Measurements from ENCODE around the gene CASZ1. TPM values are rescaled to one million over a fixed set of nuclear protein-coding genes. Genes with fewer than 3 reads are reported as not detected.

The CASZ1 gene
- polyA plus RNA-seq, 6 donors from 2014 or later: 2.6 to 5.6 (median 3.8) TPM

DNA sequence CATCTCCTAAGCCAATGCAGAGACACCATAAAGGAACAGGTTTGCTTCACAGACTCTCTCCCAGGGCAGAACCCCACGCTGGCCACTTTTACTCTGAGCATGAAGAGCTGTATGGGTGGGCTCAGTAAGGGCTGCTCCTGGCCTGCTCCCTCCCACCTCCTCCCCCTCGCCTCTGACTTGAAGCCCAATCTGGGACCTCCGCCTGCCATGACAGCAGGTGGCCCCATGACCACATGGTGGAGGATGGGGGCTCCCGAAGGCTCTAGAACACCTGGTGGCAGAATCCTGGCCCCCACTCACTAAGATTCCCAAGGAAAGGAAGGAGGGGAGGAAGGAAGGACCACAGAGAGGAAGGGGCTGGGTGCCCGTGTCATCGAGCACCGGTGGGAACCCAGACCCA lies 23.7 kb downstream of the CASZ1 start:
- ATAC-seq (ENCODE audit: low read depth in 2 of 2) (no peak), DNase-seq (no peak)
- Mint-ChIP-seq H3K27me3 (peaks cover 0 to 9% (median 8%) of the 10 kb centered on the region in 3 donors), H3K4me1 (no peaks in the 10 kb centered on the region), H3K36me3 (no peaks in the 10 kb centered on the region), H3K27ac (no peak overlapping the region), H3K9me3 (no peaks in the 10 kb centered on the region), H3K4me3 (no peak overlapping the region)

DNA sequence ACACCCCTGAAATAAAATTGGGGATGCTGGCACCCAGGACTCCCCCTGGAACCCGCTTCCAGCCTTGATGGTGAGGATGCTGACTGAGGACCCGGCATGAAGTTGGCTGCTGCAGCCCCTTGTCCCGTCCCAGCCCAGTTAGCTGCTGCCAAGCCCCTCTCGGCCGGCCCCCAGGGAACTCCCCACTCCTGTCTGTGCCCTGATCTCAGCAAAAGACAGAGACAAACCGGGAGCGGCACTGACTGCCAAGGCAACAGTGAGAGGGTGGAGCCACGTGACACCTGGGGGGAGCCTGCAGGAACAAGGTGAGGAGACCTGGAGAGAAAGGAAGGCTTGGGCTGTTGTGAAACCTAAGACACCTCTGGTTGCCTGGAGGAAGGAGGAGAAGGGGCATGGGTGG lies 24.7 kb downstream of the CASZ1 start:
- no peak overlapping the region for H3K27ac Mint-ChIP-seq
- no peaks in the 10 kb centered on the region for H3K4me1 Mint-ChIP-seq
- no peaks in the 10 kb centered on the region for H3K36me3 Mint-ChIP-seq
- H3K27me3 Mint-ChIP-seq: peaks cover 0 to 9% (median 8%) of the 10 kb centered on the region in 3 donors
- DNase-seq (no peak), ATAC-seq (ENCODE audit: low read depth in 2 of 2) (no peak)
- H3K4me3 Mint-ChIP-seq: no peak overlapping the region
- H3K9me3 Mint-ChIP-seq: no peaks in the 10 kb centered on the region

DNA sequence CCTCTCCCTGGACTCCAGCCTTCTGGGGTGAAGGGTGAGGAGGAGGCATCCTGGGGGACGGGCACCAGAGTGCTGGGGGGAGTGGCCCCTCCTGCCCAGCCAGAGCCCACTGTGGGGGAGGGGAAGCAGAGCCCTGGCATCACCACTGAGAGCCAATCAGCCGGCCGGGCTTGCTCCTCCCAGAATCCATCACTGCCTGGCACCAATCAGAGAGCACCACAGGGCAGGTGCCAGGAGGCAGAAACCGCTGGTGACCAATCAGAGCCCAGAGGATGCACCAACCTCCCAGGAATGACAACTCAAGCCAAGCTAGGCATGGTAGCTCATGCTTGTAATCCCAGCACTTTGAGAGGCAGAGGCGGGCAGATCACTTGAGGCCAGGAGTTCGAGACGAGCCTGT lies 27.9 kb downstream of the CASZ1 start:
- no peak for ATAC-seq (ENCODE audit: low read depth in 2 of 2)
- peaks cover 0 to 27% (median 24%) of the 10 kb centered on the region in 3 donors for H3K27me3 Mint-ChIP-seq
- no peak overlapping the region for H3K4me3 Mint-ChIP-seq
- DNase-seq: no peak
- no peak overlapping the region for H3K27ac Mint-ChIP-seq
- H3K9me3 Mint-ChIP-seq: no peaks in the 10 kb centered on the region
- no peaks in the 10 kb centered on the region for H3K4me1 Mint-ChIP-seq
- H3K36me3 Mint-ChIP-seq: no peaks in the 10 kb centered on the region

DNA sequence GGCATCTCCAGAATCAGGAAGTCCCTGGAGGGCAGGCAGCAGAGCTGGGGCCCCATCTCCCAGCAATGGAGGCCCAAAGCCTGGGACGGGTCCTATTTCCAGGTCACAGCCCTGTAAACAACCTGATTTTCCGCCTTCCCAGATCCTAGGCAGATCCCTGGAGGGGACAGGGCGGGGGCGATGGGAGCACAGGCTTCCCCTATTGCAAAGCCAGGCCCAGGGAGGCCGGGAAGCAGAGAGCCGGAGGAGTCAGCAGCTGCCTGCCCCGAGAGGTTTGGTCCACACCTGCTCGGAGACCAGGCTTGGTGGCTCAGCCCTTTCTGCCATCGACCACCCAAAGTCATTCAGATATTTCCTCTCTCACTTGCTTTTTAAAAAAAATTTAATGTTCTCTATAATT lies 29.2 kb downstream of the CASZ1 start:
- peaks cover 4 to 30% (median 27%) of the 10 kb centered on the region in 3 donors for H3K27me3 Mint-ChIP-seq
- H3K36me3 Mint-ChIP-seq: no peaks in the 10 kb centered on the region
- no peaks in the 10 kb centered on the region for H3K4me1 Mint-ChIP-seq
- no peak for DNase-seq
- no peak for ATAC-seq (ENCODE audit: low read depth in 2 of 2)
- H3K4me3 Mint-ChIP-seq: no peak overlapping the region
- H3K9me3 Mint-ChIP-seq: no peaks in the 10 kb centered on the region
- H3K27ac Mint-ChIP-seq: no peak overlapping the region

DNA sequence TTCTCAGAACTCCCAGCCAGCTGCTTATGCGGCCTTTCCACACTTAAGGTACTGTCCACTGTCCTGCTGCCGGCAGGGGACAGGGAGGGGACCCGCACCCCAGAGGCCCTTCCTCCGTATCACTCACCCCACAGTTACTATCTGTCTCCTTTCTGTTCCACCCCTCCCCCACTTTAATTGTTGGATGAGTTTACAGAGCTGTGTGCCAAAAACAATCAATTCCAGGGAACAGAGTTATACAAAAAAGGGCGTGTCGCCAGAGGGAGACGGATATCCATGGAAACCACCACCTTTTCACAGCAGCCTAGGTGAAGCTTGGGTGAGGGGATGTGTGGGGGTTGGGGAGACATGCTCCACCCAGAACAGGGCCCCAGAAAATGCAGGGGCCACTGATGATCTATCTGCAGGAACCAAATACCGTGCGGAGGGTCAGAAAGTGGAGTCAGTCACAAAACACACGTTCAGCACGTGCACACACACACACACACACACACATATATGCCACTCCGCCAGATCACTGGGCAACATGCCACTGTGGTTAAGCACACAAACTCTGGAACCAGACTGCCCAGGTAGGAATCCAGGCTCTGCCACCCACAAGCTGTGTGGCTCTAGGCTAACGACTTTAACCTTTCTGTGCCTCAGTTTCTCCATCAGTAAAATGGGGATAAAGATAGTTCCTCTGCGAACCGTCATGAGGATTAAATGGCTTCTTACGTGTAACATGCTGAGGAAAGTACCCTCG lies 30.5 kb downstream of the CASZ1 start:
- Mint-ChIP-seq H3K4me1 (no peaks in the 10 kb centered on the region), H3K4me3 (no peak overlapping the region), H3K9me3 (no peaks in the 10 kb centered on the region), H3K27ac (peak overlapping the region in 1 of 6 donors; percentile 39), H3K36me3 (no peaks in the 10 kb centered on the region), H3K27me3 (peaks cover 4 to 22% (median 19%) of the 10 kb centered on the region in 3 donors)
- ATAC-seq (ENCODE audit: low read depth in 2 of 2): no peak
- no peak for DNase-seq

DNA sequence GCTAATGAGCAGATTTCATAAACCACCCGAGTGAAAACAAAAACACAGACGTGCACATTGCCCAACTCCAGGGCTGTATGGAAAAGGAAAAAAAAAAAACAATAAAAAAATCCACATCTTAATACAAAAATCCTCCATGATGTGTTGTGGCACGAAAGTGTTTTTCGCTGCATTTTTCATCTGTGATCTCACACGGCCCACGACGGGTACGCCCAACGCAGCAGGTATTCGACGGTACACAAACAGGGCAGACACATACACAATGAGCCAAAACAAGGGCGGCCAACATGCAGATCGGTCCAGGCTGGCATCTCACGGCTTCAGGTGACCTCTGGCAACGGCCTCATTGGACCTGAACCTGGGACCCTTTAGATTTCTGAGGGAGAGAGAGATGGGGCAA lies 31.1 kb downstream of the CASZ1 start:
- Mint-ChIP-seq H3K4me1 (no peaks in the 10 kb centered on the region), H3K36me3 (no peaks in the 10 kb centered on the region), H3K9me3 (no peaks in the 10 kb centered on the region), H3K27me3 (peaks cover 5 to 22% (median 19%) of the 10 kb centered on the region in 3 donors), H3K4me3 (no peak overlapping the region), H3K27ac (peak overlapping the region in 1 of 6 donors; percentile 39)
- ATAC-seq (ENCODE audit: low read depth in 2 of 2) (no peak), DNase-seq (no peak)

DNA sequence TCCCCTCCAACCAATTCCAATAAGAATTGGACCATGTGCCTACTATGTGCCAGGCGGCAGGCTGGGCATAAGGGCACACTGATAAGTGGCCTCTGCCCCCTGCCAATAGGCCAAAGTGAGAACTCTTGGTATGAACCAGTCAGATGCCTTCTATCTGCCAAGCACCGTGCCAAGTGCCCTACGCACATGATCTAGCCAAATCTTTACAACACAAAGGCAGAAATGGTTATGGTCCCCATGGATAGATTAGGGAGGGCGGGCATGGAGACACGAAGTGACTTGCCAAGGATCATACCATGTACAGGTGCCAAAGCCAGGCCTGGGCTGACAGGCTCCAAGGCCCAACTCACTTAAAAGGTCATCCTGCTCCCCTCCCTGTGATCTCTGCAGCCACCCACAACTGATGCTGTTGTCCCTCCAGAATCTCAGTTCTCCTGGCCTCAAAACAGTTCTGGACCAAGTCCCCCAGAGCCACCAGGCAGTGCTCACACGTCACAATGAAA lies 32.1 kb downstream of the CASZ1 start:
- peak overlapping the region in 1 of 6 donors; percentile 18 for H3K27ac Mint-ChIP-seq
- H3K27me3 Mint-ChIP-seq: peaks cover 9 to 28% (median 19%) of the 10 kb centered on the region in 3 donors
- no peak overlapping the region for H3K4me3 Mint-ChIP-seq
- H3K36me3 Mint-ChIP-seq: no peaks in the 10 kb centered on the region
- H3K9me3 Mint-ChIP-seq: no peaks in the 10 kb centered on the region
- no peak for DNase-seq
- ATAC-seq (ENCODE audit: low read depth in 2 of 2): no peak
- H3K4me1 Mint-ChIP-seq: no peaks in the 10 kb centered on the region

DNA sequence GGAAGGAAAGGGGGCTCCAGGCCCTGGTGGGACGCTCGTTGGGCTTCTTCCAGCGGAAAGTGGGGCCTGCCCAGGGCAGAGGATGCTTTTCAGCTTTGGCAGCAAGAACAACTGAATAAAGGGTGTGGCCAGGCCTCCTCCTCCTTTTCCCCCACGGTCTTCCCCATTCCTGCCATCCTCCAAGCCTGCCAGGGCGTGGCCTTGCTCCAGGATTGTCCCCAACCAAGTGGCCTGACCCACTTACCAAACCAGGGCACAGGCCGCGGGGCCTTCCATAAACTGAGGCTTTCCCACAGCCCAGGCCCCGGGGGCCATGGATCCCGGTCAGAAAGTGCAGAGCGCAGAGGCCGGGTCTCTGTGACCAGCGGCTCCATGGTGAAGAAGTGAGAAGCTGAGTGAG lies 33.6 kb downstream of the CASZ1 start:
- H3K36me3 Mint-ChIP-seq: no peaks in the 10 kb centered on the region
- peaks cover 9 to 32% (median 24%) of the 10 kb centered on the region in 3 donors for H3K27me3 Mint-ChIP-seq
- no peak overlapping the region for H3K27ac Mint-ChIP-seq
- DNase-seq (no peak), ATAC-seq (ENCODE audit: low read depth in 2 of 2) (no peak)
- H3K9me3 Mint-ChIP-seq: no peaks in the 10 kb centered on the region
- H3K4me3 Mint-ChIP-seq: no peak overlapping the region
- H3K4me1 Mint-ChIP-seq: peaks cover 0 to 3% (median 0%) of the 10 kb centered on the region in 3 donors

DNA sequence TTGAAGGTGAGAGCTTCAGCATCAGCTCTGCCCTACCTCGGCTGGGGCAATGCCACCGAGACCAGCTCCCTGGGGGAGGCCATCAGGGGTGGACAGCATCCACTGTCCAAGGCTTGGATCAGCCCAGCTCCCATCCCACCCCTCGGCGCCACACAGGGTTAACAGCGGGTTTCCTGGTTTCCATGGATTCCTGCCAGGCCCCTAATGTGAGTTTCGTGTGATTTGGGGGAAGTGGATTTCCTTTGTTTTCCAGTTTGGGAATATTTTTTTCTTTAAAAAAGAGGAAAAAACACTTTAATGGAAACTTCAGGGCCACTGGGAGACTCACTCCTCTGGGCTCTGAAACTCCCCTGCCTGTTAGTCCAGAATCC lies 34.3 kb downstream of the CASZ1 start:
- Mint-ChIP-seq H3K9me3 (no peaks in the 10 kb centered on the region), H3K36me3 (no peaks in the 10 kb centered on the region), H3K27ac (no peak overlapping the region), H3K4me3 (no peak overlapping the region), H3K4me1 (peaks cover 0 to 4% (median 2%) of the 10 kb centered on the region in 3 donors), H3K27me3 (peaks cover 9 to 34% (median 31%) of the 10 kb centered on the region in 3 donors)
- DNase-seq (no peak), ATAC-seq (ENCODE audit: low read depth in 2 of 2) (no peak)

DNA sequence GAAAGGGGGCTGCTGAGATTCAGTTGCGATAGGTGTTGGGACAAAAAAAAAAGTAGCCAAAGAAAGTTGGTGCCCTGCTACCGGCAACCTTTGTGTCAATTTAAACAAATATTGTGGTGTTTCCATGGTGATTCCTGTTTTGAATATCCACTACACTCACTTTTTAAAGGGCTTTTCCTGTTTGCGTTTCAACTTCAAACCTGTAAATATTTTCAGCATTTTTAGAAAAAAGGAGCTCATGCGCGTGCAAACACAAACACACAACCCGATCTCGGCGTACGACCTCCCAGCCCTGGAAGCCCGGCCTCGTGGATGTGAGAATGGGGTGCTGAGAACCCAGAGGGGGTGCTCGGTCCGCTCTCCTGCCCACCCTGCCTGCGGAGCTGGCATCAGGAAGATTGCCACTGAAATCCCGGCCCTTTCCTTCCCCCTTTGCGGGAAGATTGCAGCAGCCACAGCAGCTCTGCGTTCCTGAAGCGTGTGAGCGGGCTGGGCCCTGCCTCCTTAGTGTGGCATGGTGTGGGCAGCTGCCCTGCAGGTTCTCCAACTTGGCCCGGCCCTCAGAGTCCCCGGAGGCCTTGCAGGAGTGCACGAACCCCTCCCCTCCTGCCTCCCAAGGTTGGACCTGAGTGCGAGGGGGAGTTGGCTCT lies 34.8 kb downstream of the CASZ1 start:
- H3K4me3 Mint-ChIP-seq: no peak overlapping the region
- ATAC-seq (ENCODE audit: low read depth in 2 of 2): no peak
- no peak overlapping the region for H3K27ac Mint-ChIP-seq
- H3K36me3 Mint-ChIP-seq: no peaks in the 10 kb centered on the region
- peaks cover 12 to 36% (median 34%) of the 10 kb centered on the region in 3 donors for H3K27me3 Mint-ChIP-seq
- DNase-seq: no peak
- no peaks in the 10 kb centered on the region for H3K9me3 Mint-ChIP-seq
- peaks cover 0 to 4% (median 3%) of the 10 kb centered on the region in 3 donors for H3K4me1 Mint-ChIP-seq

DNA sequence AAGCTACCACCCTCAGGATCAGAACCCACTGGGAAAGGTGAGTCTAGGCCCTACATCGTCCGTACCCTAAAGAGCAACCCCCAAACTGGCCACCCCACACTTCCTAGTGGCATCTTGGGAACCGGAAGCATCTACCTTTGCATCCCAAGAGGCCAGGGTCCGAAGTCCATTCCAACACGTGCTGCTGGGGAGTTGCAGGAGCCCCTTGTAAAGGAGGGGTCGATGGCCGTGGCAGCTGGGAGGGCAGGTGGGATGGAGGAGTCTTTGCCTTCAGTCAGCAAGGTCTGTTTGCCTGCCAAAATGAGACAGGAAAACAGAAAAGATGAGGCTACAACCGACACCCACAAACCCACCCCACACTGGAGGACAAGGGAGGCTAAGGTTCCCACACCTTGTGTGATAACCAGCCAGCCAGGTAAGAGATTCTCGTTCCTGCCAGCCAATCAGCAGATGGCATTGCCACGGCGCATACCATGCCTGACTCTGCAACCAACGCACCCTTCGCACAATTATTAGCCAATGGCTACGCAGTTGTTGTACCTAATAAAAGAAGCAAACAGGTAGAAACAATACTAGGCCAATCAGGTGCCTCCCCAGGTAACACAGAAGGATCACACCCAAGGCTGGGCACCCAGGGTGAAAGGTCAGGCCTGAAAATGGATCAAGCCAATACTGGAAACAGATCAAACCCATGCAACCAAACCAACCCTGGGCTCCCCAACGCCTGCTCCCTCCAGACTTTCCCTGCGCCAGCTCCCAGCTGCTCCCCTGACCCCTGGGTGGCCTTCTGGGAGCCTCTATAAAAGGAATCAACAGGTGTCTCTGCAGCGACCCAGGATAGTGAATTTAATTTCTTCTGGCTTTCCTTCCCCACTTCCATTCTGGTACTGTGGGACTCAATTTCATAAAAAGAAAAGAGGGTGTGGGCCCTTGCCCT lies 35.6 kb downstream of the CASZ1 start:
- peak overlapping the region in 1 of 6 donors; percentile 67 for H3K27ac Mint-ChIP-seq
- peaks cover 13 to 36% (median 34%) of the 10 kb centered on the region in 3 donors for H3K27me3 Mint-ChIP-seq

DNA sequence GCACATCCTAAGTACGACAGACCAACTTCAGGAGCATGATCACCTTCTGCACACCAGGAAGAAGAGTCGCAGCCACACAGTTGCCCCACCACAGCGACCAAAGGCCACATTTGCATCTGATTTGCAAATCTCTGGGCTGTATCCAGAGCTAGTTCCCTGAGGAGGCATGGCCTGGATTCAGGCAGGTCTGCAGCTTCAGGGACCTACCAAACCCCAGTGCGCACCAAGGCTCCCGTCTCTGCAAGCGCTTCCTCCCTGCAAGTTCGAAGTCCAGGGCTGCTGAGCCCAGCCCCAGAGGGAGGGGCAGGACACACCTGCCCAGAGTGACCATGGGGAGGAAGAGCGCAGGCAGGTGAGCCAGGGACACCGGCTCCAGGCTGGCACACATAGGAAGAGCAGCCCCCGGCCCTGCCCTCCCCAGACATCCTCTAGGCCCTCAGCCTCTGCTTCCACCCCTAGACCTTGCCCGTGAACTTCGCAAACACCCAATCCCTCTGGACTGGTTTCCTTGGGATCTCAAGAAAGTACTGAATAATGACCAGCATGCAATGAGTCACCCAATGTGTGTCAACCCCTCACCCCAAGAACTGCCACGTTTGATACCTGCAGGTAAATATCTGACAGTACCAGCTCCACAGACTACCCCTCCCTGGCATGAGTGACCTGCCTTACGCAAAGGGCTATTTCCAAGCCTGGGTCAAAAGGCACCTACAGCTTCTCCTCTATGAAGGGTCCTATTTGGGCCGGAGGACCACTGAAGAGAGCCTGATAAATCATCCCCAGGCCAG lies 36.8 kb downstream of the CASZ1 start:
- Mint-ChIP-seq H3K36me3 (no peaks in the 10 kb centered on the region), H3K4me3 (no peak overlapping the region), H3K27me3 (peaks cover 13 to 24% (median 24%) of the 10 kb centered on the region in 3 donors), H3K4me1 (peaks cover 0 to 14% (median 4%) of the 10 kb centered on the region in 3 donors), H3K27ac (no peak overlapping the region), H3K9me3 (no peaks in the 10 kb centered on the region)
- DNase-seq: no peak
- ATAC-seq (ENCODE audit: low read depth in 2 of 2): no peak

More for the DNA sequence above, 35.6 kb downstream of the CASZ1 start:
- no peak for DNase-seq
- H3K9me3 Mint-ChIP-seq: no peaks in the 10 kb centered on the region
- no peaks in the 10 kb centered on the region for H3K36me3 Mint-ChIP-seq
- ATAC-seq (ENCODE audit: low read depth in 2 of 2): no peak
- H3K4me1 Mint-ChIP-seq: peaks cover 0 to 6% (median 4%) of the 10 kb centered on the region in 3 donors
- no peak overlapping the region for H3K4me3 Mint-ChIP-seq
